B cell (primary cell): Measurements from ENCODE around the gene PPP6R3.

ENCODE experiments used
- EZH2 ChIP-seq: IDR thresholded peaks from 2 replicates; pipeline ENCODE4 v1.6.1; 2012; ENCODE audit warnings: borderline replicate concordance, low read depth, mild to moderate bottlenecking, moderate library complexity, low read length; ENCODE audit not compliant: insufficient read depth, poor library complexity, severe bottlenecking
- TF ChIP-seq, protein P1 (sequence below): fragments of 200-600 bp; IDR thresholded peaks from one replicate; pipeline ENCODE4 v1.8.0; 2022; ENCODE audit warnings: antibody characterized with exemption, mild to moderate bottlenecking

- TF ChIP-seq, protein P1, sequence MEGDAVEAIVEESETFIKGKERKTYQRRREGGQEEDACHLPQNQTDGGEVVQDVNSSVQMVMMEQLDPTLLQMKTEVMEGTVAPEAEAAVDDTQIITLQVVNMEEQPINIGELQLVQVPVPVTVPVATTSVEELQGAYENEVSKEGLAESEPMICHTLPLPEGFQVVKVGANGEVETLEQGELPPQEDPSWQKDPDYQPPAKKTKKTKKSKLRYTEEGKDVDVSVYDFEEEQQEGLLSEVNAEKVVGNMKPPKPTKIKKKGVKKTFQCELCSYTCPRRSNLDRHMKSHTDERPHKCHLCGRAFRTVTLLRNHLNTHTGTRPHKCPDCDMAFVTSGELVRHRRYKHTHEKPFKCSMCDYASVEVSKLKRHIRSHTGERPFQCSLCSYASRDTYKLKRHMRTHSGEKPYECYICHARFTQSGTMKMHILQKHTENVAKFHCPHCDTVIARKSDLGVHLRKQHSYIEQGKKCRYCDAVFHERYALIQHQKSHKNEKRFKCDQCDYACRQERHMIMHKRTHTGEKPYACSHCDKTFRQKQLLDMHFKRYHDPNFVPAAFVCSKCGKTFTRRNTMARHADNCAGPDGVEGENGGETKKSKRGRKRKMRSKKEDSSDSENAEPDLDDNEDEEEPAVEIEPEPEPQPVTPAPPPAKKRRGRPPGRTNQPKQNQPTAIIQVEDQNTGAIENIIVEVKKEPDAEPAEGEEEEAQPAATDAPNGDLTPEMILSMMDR = no peak
- TF ChIP-seq EZH2 = no peak
Observed at GRCh38 chr11:68439355-68440065, 21.0 kb upstream of the PPP6R3 start.
